BE2C (cell line): Measurements from ENCODE around the gene RELA.
A peak's percentile ranks its signal among the peaks of the same experiment; 100 is the strongest.

Source experiments
- DNase-seq: peaks from one replicate; pipeline ENCODE4 v3.0.0-alpha.2; 2020
- H3K27me3 ChIP-seq: fragments of 250-450 bp; sonication (Bioruptor Pico); 2 replicates; pipeline ENCODE4 v1.5.1; 2020; ENCODE audit warnings: mild to moderate bottlenecking
- H3K36me3 ChIP-seq: fragments of 250-450 bp; sonication (Bioruptor Pico); 2 replicates; pipeline ENCODE4 v1.5.1; 2020; ENCODE audit warnings: mild to moderate bottlenecking
- H3K4me1 ChIP-seq: fragments of 250-450 bp; sonication (Bioruptor Pico); 2 replicates; pipeline ENCODE4 v1.5.1; 2020
- H3K4me3 ChIP-seq: 2 replicates; pipeline ENCODE4 v1.5.1; 2011; ENCODE audit warnings: low read depth, low read length
- H3K9me3 ChIP-seq: fragments of 250-450 bp; sonication (Bioruptor Pico); 2 replicates; pipeline ENCODE4 v1.5.1; 2020
- CTCF ChIP-seq: IDR thresholded peaks from 2 replicates; pipeline ENCODE4 v1.5.1; 2012; ENCODE audit warnings: mild to moderate bottlenecking, low read depth, low read length

RELA gene

GRCh38 chr11:65649656-65650546 is 12.8 kb downstream of the RELA start:
- TF ChIP-seq CTCF: no peak

GRCh38 chr11:65648997-65649493 is 13.7 kb downstream of the RELA start:
- no peak for DNase-seq
- Histone ChIP-seq H3K27me3 (no peaks in the 10 kb centered on the region), H3K36me3 (no peaks in the 10 kb centered on the region), H3K4me3 (no peak overlapping the region), H3K4me1 (peaks cover 11% of the 10 kb centered on the region), H3K9me3 (no peaks in the 10 kb centered on the region)
- no peak for TF ChIP-seq CTCF

More at GRCh38 chr11:65649656-65650546, 12.8 kb downstream of the RELA start:
- DNase-seq: no peak
- H3K4me3 ChIP-seq: no peak overlapping the region
- peaks cover 11% of the 10 kb centered on the region for H3K4me1 ChIP-seq
- H3K36me3 ChIP-seq: no peaks in the 10 kb centered on the region
- no peaks in the 10 kb centered on the region for H3K27me3 ChIP-seq
- no peaks in the 10 kb centered on the region for H3K9me3 ChIP-seq

GRCh38 chr11:65646958-65647701 is 15.6 kb downstream of the RELA start:
- Histone ChIP-seq H3K27me3 (no peaks in the 10 kb centered on the region), H3K4me1 (peaks cover 6% of the 10 kb centered on the region; the same call in 1 of the 2 replicates), H3K9me3 (no peaks in the 10 kb centered on the region), H3K36me3 (no peaks in the 10 kb centered on the region), H3K4me3 (peak overlapping the region; percentile 16)
- peak; percentile 56 for DNase-seq
- TF ChIP-seq CTCF: no peak

- no peaks in the 10 kb centered on the region for H3K27me3 ChIP-seq
- no peak for TF ChIP-seq CTCF
- DNase-seq: no peak
- no peaks in the 10 kb centered on the region for H3K36me3 ChIP-seq
- H3K9me3 ChIP-seq: no peaks in the 10 kb centered on the region
- no peak overlapping the region for H3K4me3 ChIP-seq
- H3K4me1 ChIP-seq: no peaks in the 10 kb centered on the region
These were observed 16.3 kb downstream of the RELA start for GRCh38 chr11:65646288-65646957.

- TF ChIP-seq CTCF: no peak
- Histone ChIP-seq H3K4me1 (no peaks in the 10 kb centered on the region), H3K9me3 (no peaks in the 10 kb centered on the region), H3K4me3 (no peak overlapping the region), H3K27me3 (no peaks in the 10 kb centered on the region), H3K36me3 (no peaks in the 10 kb centered on the region)
- no peak for DNase-seq
These were observed 17.0 kb downstream of the RELA start for GRCh38 chr11:65645710-65646109.
